ENCODE measurements around the gene CYP46A1.
A peak's percentile ranks its signal among the peaks of the same experiment; 100 is the strongest.

Gene CYP46A1

GRCh38 chr14:99737956-99738667 lies 54.0 kb downstream of the CYP46A1 start:
- no peak for DNase-seq (ENCODE audit: low read depth, low spot score)
- no peaks in the 10 kb centered on the region for H3K4me1 ChIP-seq (ENCODE audit: control insufficient read depth, insufficient read depth, low read length)
- no peaks in the 10 kb centered on the region for H3K36me3 ChIP-seq (ENCODE audit: control insufficient read depth, insufficient read depth, low read length)
- no peaks in the 10 kb centered on the region for H3K9me3 ChIP-seq (ENCODE audit: control insufficient read depth, insufficient read depth, low read length)
- H3K27me3 ChIP-seq (ENCODE audit: control insufficient read depth, insufficient read depth, low read length), result no peaks in the 10 kb centered on the region
- no peak overlapping the region for H3K4me3 ChIP-seq (ENCODE audit: low read length)
- H3K27ac ChIP-seq (ENCODE audit: low read length), result no peak overlapping the region
- WGBS (ENCODE audit: insufficient coverage, insufficient read length), result no CpG with 5 or more reads among the region's 21 CpGs

- Histone ChIP-seq H3K9me3 (ENCODE audit: control insufficient read depth, insufficient read depth, low read length) (no peaks in the 10 kb centered on the region), H3K4me3 (ENCODE audit: low read length) (no peak overlapping the region), H3K27ac (ENCODE audit: low read length) (no peak overlapping the region), H3K36me3 (ENCODE audit: control insufficient read depth, insufficient read depth, low read length) (no peaks in the 10 kb centered on the region), H3K27me3 (ENCODE audit: control insufficient read depth, insufficient read depth, low read length) (no peaks in the 10 kb centered on the region), H3K4me1 (ENCODE audit: control insufficient read depth, insufficient read depth, low read length) (peaks cover 3% of the 10 kb centered on the region; the same call in 1 of the 2 replicates)
- WGBS (ENCODE audit: insufficient coverage, insufficient read length), result no CpG with 5 or more reads among the region's 10 CpGs
- DNase-seq (ENCODE audit: low read depth, low spot score), result no peak
Observed at GRCh38 chr14:99740411-99740810, 56.3 kb downstream of the CYP46A1 start.

GRCh38 chr14:99741227-99741976 lies 57.3 kb downstream of the CYP46A1 start:
- Histone ChIP-seq H3K27me3 (ENCODE audit: control insufficient read depth, insufficient read depth, low read length) (no peaks in the 10 kb centered on the region), H3K4me3 (ENCODE audit: low read length) (no peak overlapping the region)
- WGBS (ENCODE audit: insufficient coverage, insufficient read length), result no CpG with 5 or more reads among the region's 14 CpGs

GRCh38 chr14:99742074-99742473 lies 58.0 kb downstream of the CYP46A1 start:
- DNase-seq (ENCODE audit: low read depth, low spot score), result no peak
- no peak overlapping the region for H3K4me3 ChIP-seq (ENCODE audit: low read length)
- no peaks in the 10 kb centered on the region for H3K27me3 ChIP-seq (ENCODE audit: control insufficient read depth, insufficient read depth, low read length)
- H3K36me3 ChIP-seq (ENCODE audit: control insufficient read depth, insufficient read depth, low read length), result no peaks in the 10 kb centered on the region
- no peak overlapping the region for H3K27ac ChIP-seq (ENCODE audit: low read length)
- no CpG with 5 or more reads among the region's 3 CpGs for WGBS (ENCODE audit: insufficient coverage, insufficient read length)
- no peaks in the 10 kb centered on the region for H3K9me3 ChIP-seq (ENCODE audit: control insufficient read depth, insufficient read depth, low read length)
- H3K4me1 ChIP-seq (ENCODE audit: control insufficient read depth, insufficient read depth, low read length), result peaks cover 3% of the 10 kb centered on the region; the same call in 1 of the 2 replicates

More at GRCh38 chr14:99741227-99741976, 57.3 kb downstream of the CYP46A1 start:
- Histone ChIP-seq H3K27ac (ENCODE audit: low read length) (no peak overlapping the region), H3K4me1 (ENCODE audit: control insufficient read depth, insufficient read depth, low read length) (peaks cover 3% of the 10 kb centered on the region; the same call in 1 of the 2 replicates), H3K36me3 (ENCODE audit: control insufficient read depth, insufficient read depth, low read length) (no peaks in the 10 kb centered on the region), H3K9me3 (ENCODE audit: control insufficient read depth, insufficient read depth, low read length) (no peaks in the 10 kb centered on the region)
- DNase-seq (ENCODE audit: low read depth, low spot score), result no peak

DNA sequence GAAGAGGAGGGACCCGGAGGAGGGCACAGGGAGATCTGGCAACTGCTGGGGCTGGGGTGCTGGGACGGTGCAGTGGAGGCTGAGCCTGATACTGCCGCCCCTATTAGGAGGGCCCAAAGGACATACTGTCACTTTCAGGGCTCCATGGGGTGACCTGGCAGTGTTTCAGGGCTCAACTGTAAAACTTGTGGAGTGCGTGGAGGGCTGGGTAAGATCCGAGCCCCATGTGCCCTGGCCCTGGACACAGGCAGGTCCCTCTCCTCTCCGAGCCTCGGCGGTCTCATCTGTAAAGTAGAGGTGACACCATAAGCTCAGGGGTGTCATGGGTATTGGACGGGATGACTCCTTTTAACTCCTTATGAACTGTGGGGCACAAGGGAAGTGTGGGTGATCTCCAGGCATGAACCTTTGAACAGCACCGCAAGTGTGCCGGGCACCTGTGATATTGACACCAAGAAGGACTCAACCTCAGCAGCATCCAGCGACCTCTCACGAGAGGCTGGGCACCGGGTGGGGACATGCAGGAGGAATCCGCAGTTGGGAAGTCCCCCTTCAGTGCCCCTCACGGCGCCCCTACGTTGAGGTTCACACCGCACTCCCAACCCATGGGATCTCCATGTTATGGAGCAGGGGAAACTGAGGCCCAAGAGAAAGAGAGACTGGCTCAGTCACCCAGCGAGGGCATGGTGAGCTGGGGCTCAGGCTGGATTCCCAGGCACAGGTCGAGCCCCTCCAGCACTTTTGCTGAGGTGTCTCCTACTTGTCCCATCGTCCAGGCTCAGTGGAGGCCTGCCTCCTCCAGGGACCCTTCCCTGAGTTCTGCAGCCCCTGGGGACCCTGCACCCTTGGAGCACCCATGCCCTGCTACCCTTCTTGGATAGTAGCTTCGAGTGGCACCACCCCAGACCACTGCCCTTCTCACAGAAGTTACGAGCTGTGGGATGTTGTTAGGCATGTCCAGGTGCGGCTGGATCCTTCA lies 58.7 kb downstream of the CYP46A1 start:
- H3K27me3 ChIP-seq (ENCODE audit: control insufficient read depth, insufficient read depth, low read length), result no peaks in the 10 kb centered on the region

GRCh38 chr14:99744199-99744872 lies 60.2 kb downstream of the CYP46A1 start:
- Histone ChIP-seq H3K4me1 (ENCODE audit: control insufficient read depth, insufficient read depth, low read length) (peaks cover 3% of the 10 kb centered on the region), H3K27ac (ENCODE audit: low read length) (no peak overlapping the region), H3K4me3 (ENCODE audit: low read length) (no peak overlapping the region), H3K9me3 (ENCODE audit: control insufficient read depth, insufficient read depth, low read length) (no peaks in the 10 kb centered on the region), H3K27me3 (ENCODE audit: control insufficient read depth, insufficient read depth, low read length) (no peaks in the 10 kb centered on the region), H3K36me3 (ENCODE audit: control insufficient read depth, insufficient read depth, low read length) (no peaks in the 10 kb centered on the region; the same call in 1 of the 2 replicates)
- DNase-seq (ENCODE audit: low read depth, low spot score), result peak; percentile 41
- no CpG with 5 or more reads among the region's 11 CpGs for WGBS (ENCODE audit: insufficient coverage, insufficient read length)

More for the DNA sequence above, 58.7 kb downstream of the CYP46A1 start:
- H3K4me3 ChIP-seq (ENCODE audit: low read length), result no peak overlapping the region
- no peaks in the 10 kb centered on the region; the same call in 1 of the 2 replicates for H3K36me3 ChIP-seq (ENCODE audit: control insufficient read depth, insufficient read depth, low read length)
- no CpG with 5 or more reads among the region's 25 CpGs for WGBS (ENCODE audit: insufficient coverage, insufficient read length)
- H3K4me1 ChIP-seq (ENCODE audit: control insufficient read depth, insufficient read depth, low read length), result peaks cover 3% of the 10 kb centered on the region
- no peak overlapping the region for H3K27ac ChIP-seq (ENCODE audit: low read length)
- no peaks in the 10 kb centered on the region for H3K9me3 ChIP-seq (ENCODE audit: control insufficient read depth, insufficient read depth, low read length)
- no peak for DNase-seq (ENCODE audit: low read depth, low spot score)

DNA sequence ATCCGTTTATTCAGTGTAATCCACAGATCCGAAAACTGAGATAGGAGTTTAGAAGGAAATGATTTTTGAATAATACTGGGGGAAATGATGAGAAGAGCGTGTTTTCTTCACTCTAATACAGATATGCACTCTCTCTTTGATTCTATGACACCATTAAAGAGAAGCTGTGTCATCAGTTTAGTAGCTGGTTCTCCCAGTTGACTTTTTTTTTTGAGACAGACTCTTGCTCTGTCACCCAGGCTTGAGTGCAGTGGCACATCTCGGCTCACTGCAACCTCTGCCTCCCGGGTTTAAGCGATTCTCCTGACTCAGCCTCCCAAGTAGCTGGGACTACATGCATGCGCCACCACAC lies 60.8 kb downstream of the CYP46A1 start:
- H3K9me3 ChIP-seq (ENCODE audit: control insufficient read depth, insufficient read depth, low read length), result no peaks in the 10 kb centered on the region
- no peak overlapping the region for H3K27ac ChIP-seq (ENCODE audit: low read length)
- H3K4me3 ChIP-seq (ENCODE audit: low read length), result no peak overlapping the region
- H3K36me3 ChIP-seq (ENCODE audit: control insufficient read depth, insufficient read depth, low read length), result no peaks in the 10 kb centered on the region; the same call in 1 of the 2 replicates
- peaks cover 3% of the 10 kb centered on the region for H3K4me1 ChIP-seq (ENCODE audit: control insufficient read depth, insufficient read depth, low read length)
- DNase-seq (ENCODE audit: low read depth, low spot score), result no peak
- no CpG with 5 or more reads among the region's 7 CpGs for WGBS (ENCODE audit: insufficient coverage, insufficient read length)
- no peaks in the 10 kb centered on the region for H3K27me3 ChIP-seq (ENCODE audit: control insufficient read depth, insufficient read depth, low read length)

GRCh38 chr14:99745307-99745951 lies 61.3 kb downstream of the CYP46A1 start:
- no peaks in the 10 kb centered on the region for H3K27me3 ChIP-seq (ENCODE audit: control insufficient read depth, insufficient read depth, low read length)
- no CpG with 5 or more reads among the region's 10 CpGs for WGBS (ENCODE audit: insufficient coverage, insufficient read length)

GRCh38 chr14:99747167-99747566 lies 63.1 kb downstream of the CYP46A1 start:
- Histone ChIP-seq H3K27ac (ENCODE audit: low read length) (no peak overlapping the region), H3K27me3 (ENCODE audit: control insufficient read depth, insufficient read depth, low read length) (no peaks in the 10 kb centered on the region), H3K36me3 (ENCODE audit: control insufficient read depth, insufficient read depth, low read length) (no peaks in the 10 kb centered on the region; the same call in 1 of the 2 replicates), H3K9me3 (ENCODE audit: control insufficient read depth, insufficient read depth, low read length) (no peaks in the 10 kb centered on the region), H3K4me1 (ENCODE audit: control insufficient read depth, insufficient read depth, low read length) (peaks cover 3% of the 10 kb centered on the region), H3K4me3 (ENCODE audit: low read length) (no peak overlapping the region)
- WGBS (ENCODE audit: insufficient coverage, insufficient read length), result no CpG with 5 or more reads among the region's 7 CpGs
- no peak for DNase-seq (ENCODE audit: low read depth, low spot score)

More at GRCh38 chr14:99745307-99745951, 61.3 kb downstream of the CYP46A1 start:
- Histone ChIP-seq H3K4me3 (ENCODE audit: low read length) (no peak overlapping the region), H3K9me3 (ENCODE audit: control insufficient read depth, insufficient read depth, low read length) (no peaks in the 10 kb centered on the region), H3K4me1 (ENCODE audit: control insufficient read depth, insufficient read depth, low read length) (peaks cover 3% of the 10 kb centered on the region), H3K27ac (ENCODE audit: low read length) (no peak overlapping the region), H3K36me3 (ENCODE audit: control insufficient read depth, insufficient read depth, low read length) (no peaks in the 10 kb centered on the region; the same call in 1 of the 2 replicates)
- DNase-seq (ENCODE audit: low read depth, low spot score), result no peak
